Right lobe of liver (tissue), 4 donors: ENCODE measurements around the gene BACH1.

Source experiments
- CTCF ChIP-seq, 4 donors: fragments of 200-600 bp in 3 of 4; fragments of 450-650 bp in 1 of 4; IDR thresholded peaks; one replicate each; pipeline versions ENCODE4 v1.5.1 to v1.8.0; 2016 to 2022; ENCODE audit warnings: antibody characterized with exemption in 4 of 4, mild to moderate bottlenecking in 2 of 4
- POLR2A ChIP-seq: fragments of 450-650 bp; IDR thresholded peaks from one replicate; pipeline ENCODE4 v1.6.1; 2017; ENCODE audit warnings: antibody characterized with exemption, mild to moderate bottlenecking
- donor health status: DM: no; HTN: no; CAD: no.
- donor health status: DM: no; HTN: no; CAD: no.
- donor health status: DM: no; HTN: yes; CAD: no.

- TF ChIP-seq POLR2A (no peak), CTCF (IDR thresholded peaks at IDR 0.05) (no peak)
Measured at GRCh38 chr21:29305561-29305960, 6.8 kb downstream of the BACH1 start.
